BE2C (cell line): ENCODE results near the gene NELL2.

Source experiments
- DNase-seq: peaks from one replicate; pipeline ENCODE4 v3.0.0-alpha.2; 2020
- H3K27me3 ChIP-seq: fragments of 250-450 bp; sonication (Bioruptor Pico); 2 replicates; pipeline ENCODE4 v1.5.1; 2020; ENCODE audit warnings: mild to moderate bottlenecking
- H3K36me3 ChIP-seq: fragments of 250-450 bp; sonication (Bioruptor Pico); 2 replicates; pipeline ENCODE4 v1.5.1; 2020; ENCODE audit warnings: mild to moderate bottlenecking
- H3K4me1 ChIP-seq: fragments of 250-450 bp; sonication (Bioruptor Pico); 2 replicates; pipeline ENCODE4 v1.5.1; 2020
- H3K4me3 ChIP-seq: 2 replicates; pipeline ENCODE4 v1.5.1; 2011; ENCODE audit warnings: low read depth, low read length
- H3K9me3 ChIP-seq: fragments of 250-450 bp; sonication (Bioruptor Pico); 2 replicates; pipeline ENCODE4 v1.5.1; 2020
- CTCF ChIP-seq: IDR thresholded peaks from 2 replicates; pipeline ENCODE4 v1.5.1; 2012; ENCODE audit warnings: mild to moderate bottlenecking, low read depth, low read length

The NELL2 gene

GRCh38 chr12:44647917-44648690, 228.0 kb downstream of the NELL2 start:
- Histone ChIP-seq H3K4me3 (no peak overlapping the region), H3K27me3 (no peaks in the 10 kb centered on the region), H3K4me1 (no peaks in the 10 kb centered on the region), H3K9me3 (no peaks in the 10 kb centered on the region), H3K36me3 (no peaks in the 10 kb centered on the region)
- TF ChIP-seq CTCF, result no peak
- DNase-seq, result no peak

- H3K36me3 ChIP-seq, result no peaks in the 10 kb centered on the region
- no peaks in the 10 kb centered on the region for H3K9me3 ChIP-seq
- H3K4me3 ChIP-seq, result no peak overlapping the region
- DNase-seq, result no peak
- TF ChIP-seq CTCF, result no peak
- H3K27me3 ChIP-seq, result no peaks in the 10 kb centered on the region
- no peaks in the 10 kb centered on the region for H3K4me1 ChIP-seq
These were observed 235.5 kb downstream of the NELL2 start for GRCh38 chr12:44640427-44641190.

GRCh38 chr12:44637875-44638274, 238.2 kb downstream of the NELL2 start:
- Histone ChIP-seq H3K4me3 (no peak overlapping the region), H3K36me3 (no peaks in the 10 kb centered on the region), H3K27me3 (no peaks in the 10 kb centered on the region), H3K4me1 (no peaks in the 10 kb centered on the region), H3K9me3 (no peaks in the 10 kb centered on the region)
- DNase-seq, result no peak
- no peak for TF ChIP-seq CTCF

GRCh38 chr12:44628180-44628579, 247.9 kb downstream of the NELL2 start:
- H3K9me3 ChIP-seq, result no peaks in the 10 kb centered on the region
- H3K4me3 ChIP-seq, result no peak overlapping the region
- DNase-seq, result no peak
- H3K4me1 ChIP-seq, result no peaks in the 10 kb centered on the region
- TF ChIP-seq CTCF, result no peak
- no peaks in the 10 kb centered on the region for H3K27me3 ChIP-seq
- H3K36me3 ChIP-seq, result no peaks in the 10 kb centered on the region

- H3K9me3 ChIP-seq, result no peaks in the 10 kb centered on the region
These were observed 248.5 kb downstream of the NELL2 start for GRCh38 chr12:44627387-44628166.

More at GRCh38 chr12:44627387-44628166, 248.5 kb downstream of the NELL2 start:
- no peak for TF ChIP-seq CTCF
- no peak for DNase-seq
- Histone ChIP-seq H3K27me3 (no peaks in the 10 kb centered on the region), H3K4me1 (no peaks in the 10 kb centered on the region), H3K4me3 (no peak overlapping the region), H3K36me3 (no peaks in the 10 kb centered on the region)
